HCT116 (cell line): ENCODE data around the gene KRT6C.

Experiments used
- CEBPB ChIP-seq: IDR thresholded peaks from 2 replicates; pipeline ENCODE4 v1.6.1; 2012; ENCODE audit warnings: low read depth
- POLR2A ChIP-seq: IDR thresholded peaks from 2 replicates; pipeline ENCODE4 v1.7.0; 2011; ENCODE audit warnings: borderline replicate concordance; ENCODE audit not compliant: insufficient read depth, insufficient read length; ENCODE audit errors: extremely low read depth
- TF ChIP-seq, protein P1 (sequence below), 3 experiments: fragments of 200-600 bp in 1 of 3; sonication (generic) in 1 of 3; IDR thresholded peaks in 2 of 3; conservative IDR thresholded peaks in 1 of 3; 2 replicates each; pipeline ENCODE4 v1.5.1; 2012 to 2017; ENCODE audit warnings: low read depth in 2 of 3, low read length in 2 of 3, antibody characterized with exemption in 1 of 3, borderline replicate concordance in 1 of 3, control low read depth in 1 of 3, mild to moderate bottlenecking in 1 of 3, mixed read lengths in 1 of 3, mixed run types in 1 of 3, moderate library complexity in 1 of 3; ENCODE audit not compliant: insufficient read depth in 1 of 3

GRCh38 chr12:52432559-52433207, 40.9 kb downstream of the KRT6C start:
- TF ChIP-seq POLR2A, result no peak
- TF ChIP-seq, protein P1, sequence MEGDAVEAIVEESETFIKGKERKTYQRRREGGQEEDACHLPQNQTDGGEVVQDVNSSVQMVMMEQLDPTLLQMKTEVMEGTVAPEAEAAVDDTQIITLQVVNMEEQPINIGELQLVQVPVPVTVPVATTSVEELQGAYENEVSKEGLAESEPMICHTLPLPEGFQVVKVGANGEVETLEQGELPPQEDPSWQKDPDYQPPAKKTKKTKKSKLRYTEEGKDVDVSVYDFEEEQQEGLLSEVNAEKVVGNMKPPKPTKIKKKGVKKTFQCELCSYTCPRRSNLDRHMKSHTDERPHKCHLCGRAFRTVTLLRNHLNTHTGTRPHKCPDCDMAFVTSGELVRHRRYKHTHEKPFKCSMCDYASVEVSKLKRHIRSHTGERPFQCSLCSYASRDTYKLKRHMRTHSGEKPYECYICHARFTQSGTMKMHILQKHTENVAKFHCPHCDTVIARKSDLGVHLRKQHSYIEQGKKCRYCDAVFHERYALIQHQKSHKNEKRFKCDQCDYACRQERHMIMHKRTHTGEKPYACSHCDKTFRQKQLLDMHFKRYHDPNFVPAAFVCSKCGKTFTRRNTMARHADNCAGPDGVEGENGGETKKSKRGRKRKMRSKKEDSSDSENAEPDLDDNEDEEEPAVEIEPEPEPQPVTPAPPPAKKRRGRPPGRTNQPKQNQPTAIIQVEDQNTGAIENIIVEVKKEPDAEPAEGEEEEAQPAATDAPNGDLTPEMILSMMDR (IDR thresholded peaks at IDR 0.05 in 2 of 3, conservative IDR thresholded peaks at IDR 0.05 in 1 of 3; ENCODE audit: borderline replicate concordance in 1 of 3, insufficient read depth in 1 of 3, low read depth in 2 of 3, low read length in 2 of 3), result no peak
- no peak for TF ChIP-seq CEBPB
